Liver (tissue), 3 donors: ENCODE measurements around the gene LCN6.

Experiments
- CTCF ChIP-seq: fragments of 150-350 bp; IDR thresholded peaks from 2 replicates; pipeline ENCODE4 v1.5.1; 2017; ENCODE audit warnings: improper control_type of control experiment, low read depth, low read length; ENCODE audit not compliant: missing input control
- FOXA2 ChIP-seq: IDR thresholded peaks from 2 replicates; pipeline ENCODE4 v1.6.1; 2016; ENCODE audit warnings: antibody characterized with exemption
- GABPA ChIP-seq, 2 donors: IDR thresholded peaks in 1 of 2; conservative IDR thresholded peaks in 1 of 2; 2 replicates each; pipeline ENCODE4 v1.6.1; 2016; ENCODE audit warnings: antibody characterized with exemption in 2 of 2, mild to moderate bottlenecking in 1 of 2, moderate library complexity in 1 of 2
- MAX ChIP-seq: IDR thresholded peaks from 2 replicates; pipeline ENCODE4 v1.6.1; 2016; ENCODE audit warnings: antibody characterized with exemption
- NR2F2 ChIP-seq: IDR thresholded peaks from 2 replicates; pipeline ENCODE4 v1.6.1; 2016; ENCODE audit warnings: antibody characterized with exemption
- REST ChIP-seq: IDR thresholded peaks from 2 replicates; pipeline ENCODE4 v1.6.1; 2016; ENCODE audit warnings: antibody characterized with exemption, mild to moderate bottlenecking
- TAF1 ChIP-seq: conservative IDR thresholded peaks from 2 replicates; pipeline ENCODE4 v1.6.1; 2016; ENCODE audit warnings: antibody characterized with exemption, mild to moderate bottlenecking
- YY1 ChIP-seq: IDR thresholded peaks from 2 replicates; pipeline ENCODE4 v1.6.1; 2016; ENCODE audit warnings: antibody characterized with exemption, mild to moderate bottlenecking
- donor health status: healthy.
- donor health status: healthy.

- no peak for TF ChIP-seq REST
- TF ChIP-seq NR2F2: no peak
- TF ChIP-seq CTCF: no peak
- TF ChIP-seq MAX: no peak
- no peak for TF ChIP-seq FOXA2
- no peak for TF ChIP-seq TAF1
- TF ChIP-seq GABPA (IDR thresholded peaks at IDR 0.05 in 1 of 2, conservative IDR thresholded peaks at IDR 0.05 in 1 of 2): no peak
- no peak for TF ChIP-seq YY1
Observed at GRCh38 chr9:136709454-136710109, 38.7 kb downstream of the LCN6 start.
